Upper lobe of left lung (tissue), 6 donors: ENCODE results near the gene FAM222A. TPM values are rescaled to one million over a fixed set of nuclear protein-coding genes. Genes with fewer than 3 reads are reported as not detected.

Experiments used
- ATAC-seq, 2 donors: fragments of 200-7000 bp; cut with Tn5 transposase; one replicate each; pipeline ENCODE4 v1.9.1; 2022; ENCODE audit warnings: mild to moderate bottlenecking in 2 of 2, moderate library complexity in 2 of 2; ENCODE audit not compliant: low FRiP score in 2 of 2
- DNase-seq, 2 donors: peaks; one replicate each; pipeline ENCODE4 v3.0.0-alpha.2; 2019 to 2020
- H3K27ac ChIP-seq, 4 donors: fragments of 200-600 bp; sonication (generic); one replicate each; pipeline ENCODE4 v1.5.1; 2016 to 2019
- H3K27me3 ChIP-seq, 4 donors: fragments of 200-600 bp; sonication (generic); one replicate each; pipeline ENCODE4 v1.5.1; 2017 to 2019
- H3K36me3 ChIP-seq, 4 donors: fragments of 200-600 bp; sonication (generic); one replicate each; pipeline ENCODE4 v1.5.1; 2016 to 2019
- H3K4me1 ChIP-seq, 4 donors: fragments of 200-600 bp; sonication (generic); one replicate each; pipeline ENCODE4 v1.5.1; 2018 to 2019
- H3K4me3 ChIP-seq, 4 donors: fragments of 200-600 bp; sonication (generic); one replicate each; pipeline ENCODE4 v1.5.1; 2017 to 2019; ENCODE audit warnings: mild to moderate bottlenecking in 2 of 4, moderate library complexity in 1 of 4
- H3K9me3 ChIP-seq, 4 donors: fragments of 200-600 bp; sonication (generic); one replicate each; pipeline ENCODE4 v1.5.1; 2018 to 2019
- CTCF ChIP-seq, 6 experiments: fragments of 450-650 bp in 4 of 6; fragments of 200-600 bp in 2 of 6; sonication (generic) in 2 of 6; IDR thresholded peaks; one replicate each; pipeline ENCODE4 v1.5.1; 2016 to 2019; ENCODE audit warnings: antibody characterized with exemption in 6 of 6
- EP300 ChIP-seq, 4 donors: sonication (generic); formaldehyde crosslinking; IDR thresholded peaks; one replicate each; pipeline ENCODE4 v1.5.1; 2017; ENCODE audit warnings: antibody characterized with exemption in 4 of 4, control low read depth in 2 of 4
- POLR2A ChIP-seq, 4 donors: fragments of 450-650 bp; IDR thresholded peaks; one replicate each; pipeline ENCODE4 v1.5.1; 2016 to 2017; ENCODE audit warnings: antibody characterized with exemption in 4 of 4, mild to moderate bottlenecking in 2 of 4
- POLR2AphosphoS5 ChIP-seq, 2 donors: sonication (generic); formaldehyde crosslinking; IDR thresholded peaks; one replicate each; pipeline ENCODE4 v1.5.1; 2017; ENCODE audit warnings: antibody characterized with exemption in 2 of 2
- WGBS, 2 donors: methylation state at CpG; one replicate each; pipeline ENCODE4 v1.1.5; 2017 to 2018; 5-methylcytosine and 5-hydroxymethylcytosine counted together
- total RNA-seq, 6 donors: library from RNA; depleted of rRNA in 4 of 6; stranded (reverse); fragments of >200 nt in 4 of 6; gene quantifications; one replicate each; pipeline versions ENCODE4 v1.1.0 to v1.2.1, GENCODE V29; 2016 to 2021
- donor health status: DM: no; HTN: no; CAD: no; lungs with moderate emphysema.
- donor health status: DM: no; HTN: yes; CAD: no; lungs with severe emphysema.

The FAM222A gene
- total RNA-seq: 1 to 10 TPM; 1.0 to 7.3 (median 3.7) TPM

- peak; percentile 95 to 99 for DNase-seq
- H3K4me1 ChIP-seq: peaks cover 7 to 43% (median 17%) of the 10 kb centered on the region in 4 donors
- no peaks in the 10 kb centered on the region for H3K9me3 ChIP-seq
- peak within 1 kb of the TSS; percentile 54 to 82 (median 78) for H3K4me3 ChIP-seq
- WGBS, 2 donors: 6 to 7% methylated on average over 12 to 14 of the region's 88 CpGs
- H3K36me3 ChIP-seq: no peaks in the 10 kb centered on the region
- H3K27ac ChIP-seq: peak within 1 kb of the TSS in 2 of 4 donors; percentile 25 to 72
- H3K27me3 ChIP-seq: peaks cover 0 to 19% (median 6%) of the 10 kb centered on the region in 4 donors
- TF ChIP-seq POLR2A (IDR thresholded peaks at IDR 0.05) (peak in 2 of 4 donors; percentile 19 to 64), CTCF (IDR thresholded peaks at IDR 0.05) (peak in 3 of 6 experiments; percentile 20 to 46 (median 44)), POLR2AphosphoS5 (IDR thresholded peaks at IDR 0.05) (peak; percentile 36 to 73), EP300 (IDR thresholded peaks at IDR 0.05) (no peak)
- ATAC-seq: peak; percentile 95 to 97
These were observed at the start of gene FAM222A for GRCh38 chr12:109713187-109714070. Gene FAM222A (plus strand): TSS chr12:109713825. CDS start chr12:109744147, 30,322 bp downstream.

- TF ChIP-seq POLR2A (IDR thresholded peaks at IDR 0.05) (no peak), POLR2AphosphoS5 (IDR thresholded peaks at IDR 0.05) (no peak), EP300 (IDR thresholded peaks at IDR 0.05) (no peak), CTCF (IDR thresholded peaks at IDR 0.05) (no peak)
- Histone ChIP-seq H3K4me3 (no peak overlapping the region), H3K4me1 (no peaks in the 10 kb centered on the region), H3K27me3 (no peaks in the 10 kb centered on the region), H3K9me3 (no peaks in the 10 kb centered on the region), H3K27ac (no peak overlapping the region), H3K36me3 (no peaks in the 10 kb centered on the region)
- DNase-seq (no peak), ATAC-seq (no peak)
- WGBS, 2 donors: 81 to 84% methylated on average over 2 of the region's 2 CpGs
These were observed 49.2 kb upstream of the FAM222A start for GRCh38 chr12:109664402-109664801.

- 76% methylated on average over 1 of the region's 1 CpG for WGBS, 2 donors
- H3K27ac ChIP-seq: no peak overlapping the region
These were observed 47.6 kb upstream of the FAM222A start for GRCh38 chr12:109666068-109666467.

GRCh38 chr12:109670731-109671130 lies 42.9 kb upstream of the FAM222A start:
- Histone ChIP-seq H3K4me1 (no peaks in the 10 kb centered on the region), H3K36me3 (no peaks in the 10 kb centered on the region), H3K9me3 (no peaks in the 10 kb centered on the region), H3K27ac (no peak overlapping the region), H3K27me3 (no peaks in the 10 kb centered on the region), H3K4me3 (no peak overlapping the region)
- no peak for DNase-seq
- 36 to 39% methylated on average over 10 of the region's 10 CpGs for WGBS, 2 donors
- ATAC-seq: no peak
- TF ChIP-seq CTCF (IDR thresholded peaks at IDR 0.05) (no peak), POLR2A (IDR thresholded peaks at IDR 0.05) (no peak), EP300 (IDR thresholded peaks at IDR 0.05) (no peak), POLR2AphosphoS5 (IDR thresholded peaks at IDR 0.05) (no peak)

More at GRCh38 chr12:109666068-109666467, 47.6 kb upstream of the FAM222A start:
- no peaks in the 10 kb centered on the region for H3K4me1 ChIP-seq
- no peaks in the 10 kb centered on the region for H3K9me3 ChIP-seq
- ATAC-seq (no peak), DNase-seq (no peak)
- H3K27me3 ChIP-seq: no peaks in the 10 kb centered on the region
- no peak for TF ChIP-seq CTCF (IDR thresholded peaks at IDR 0.05)
- no peak for TF ChIP-seq EP300 (IDR thresholded peaks at IDR 0.05)
- TF ChIP-seq POLR2A (IDR thresholded peaks at IDR 0.05): no peak
- no peak for TF ChIP-seq POLR2AphosphoS5 (IDR thresholded peaks at IDR 0.05)
- no peaks in the 10 kb centered on the region for H3K36me3 ChIP-seq
- H3K4me3 ChIP-seq: no peak overlapping the region
